Glutamatergic neuron (in vitro differentiated cells): ENCODE data around the gene MOGAT1. TPM values are rescaled to one million over a fixed set of nuclear protein-coding genes. Genes with fewer than 3 reads are reported as not detected.

Experiments used
- DNase-seq: peaks from one replicate; pipeline ENCODE4 v3.0.0; 2022
- H3K27ac Mint-ChIP-seq: one replicate; pipeline ENCODE4 v1.8.0; 2020; ENCODE audit warnings: mild to moderate bottlenecking, mixed read lengths, inconsistent platforms; ENCODE audit not compliant: unreplicated experiment
- H3K27me3 Mint-ChIP-seq: one replicate; pipeline ENCODE4 v1.8.0; 2020; ENCODE audit warnings: mild to moderate bottlenecking, moderate library complexity, mixed read lengths, inconsistent platforms; ENCODE audit not compliant: unreplicated experiment
- H3K36me3 Mint-ChIP-seq: one replicate; pipeline ENCODE4 v1.8.0; 2020; ENCODE audit warnings: mild to moderate bottlenecking, mixed read lengths, inconsistent platforms; ENCODE audit not compliant: unreplicated experiment
- H3K4me1 Mint-ChIP-seq: one replicate; pipeline ENCODE4 v1.8.0; 2020; ENCODE audit warnings: mild to moderate bottlenecking, low read depth, mixed read lengths, inconsistent platforms; ENCODE audit not compliant: unreplicated experiment
- H3K4me3 Mint-ChIP-seq: one replicate; pipeline ENCODE4 v1.8.0; 2020; ENCODE audit warnings: mild to moderate bottlenecking, mixed read lengths, inconsistent platforms; ENCODE audit not compliant: unreplicated experiment
- H3K9me3 Mint-ChIP-seq: one replicate; pipeline ENCODE4 v1.8.0; 2020; ENCODE audit warnings: mild to moderate bottlenecking, moderate library complexity, mixed read lengths, inconsistent platforms; ENCODE audit not compliant: unreplicated experiment
- total RNA-seq: library from RNA; stranded (reverse); fragmentation: NEBNext Ultra II Directional; extraction: Animal tissue kit (Norgen Biotek cat#: 25700); gene quantifications from one replicate; pipeline ENCODE4 v1.2.1, GENCODE V29; 2021; ENCODE audit not compliant: unreplicated experiment
- TF ChIP-seq, protein P1 (sequence below): fragments of 200-600 bp; sonication (generic); IDR thresholded peaks from one replicate; pipeline ENCODE4 v1.5.0; 2021; ENCODE audit not compliant: partially characterized antibody, unreplicated experiment

Gene MOGAT1
- total RNA-seq, 1 donor from 2014 or later: not detected

DNA sequence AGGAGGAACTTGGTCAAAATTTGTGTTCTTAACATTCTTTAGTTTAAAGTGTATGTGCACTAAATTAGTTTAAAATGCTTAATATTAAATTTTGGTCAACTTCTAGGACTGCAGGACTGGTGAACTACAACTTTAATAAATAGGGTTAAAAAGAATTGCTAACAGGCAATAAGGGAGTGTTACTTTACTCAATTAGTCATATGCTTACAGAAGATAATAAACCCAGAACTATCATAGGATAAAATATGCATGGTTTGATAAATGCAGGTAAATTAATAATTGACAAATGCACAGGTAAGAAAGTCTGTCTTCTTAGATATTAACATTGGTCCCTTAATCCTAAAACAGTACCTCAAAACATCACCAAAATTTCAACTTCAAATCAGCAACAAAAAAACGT is 36.2 kb upstream of the MOGAT1 start:
- Mint-ChIP-seq H3K4me3 (no peak overlapping the region), H3K27ac (no peak overlapping the region), H3K27me3 (no peaks in the 10 kb centered on the region), H3K4me1 (no peaks in the 10 kb centered on the region), H3K36me3 (no peaks in the 10 kb centered on the region), H3K9me3 (peaks cover 1% of the 10 kb centered on the region)
- TF ChIP-seq, protein P1, sequence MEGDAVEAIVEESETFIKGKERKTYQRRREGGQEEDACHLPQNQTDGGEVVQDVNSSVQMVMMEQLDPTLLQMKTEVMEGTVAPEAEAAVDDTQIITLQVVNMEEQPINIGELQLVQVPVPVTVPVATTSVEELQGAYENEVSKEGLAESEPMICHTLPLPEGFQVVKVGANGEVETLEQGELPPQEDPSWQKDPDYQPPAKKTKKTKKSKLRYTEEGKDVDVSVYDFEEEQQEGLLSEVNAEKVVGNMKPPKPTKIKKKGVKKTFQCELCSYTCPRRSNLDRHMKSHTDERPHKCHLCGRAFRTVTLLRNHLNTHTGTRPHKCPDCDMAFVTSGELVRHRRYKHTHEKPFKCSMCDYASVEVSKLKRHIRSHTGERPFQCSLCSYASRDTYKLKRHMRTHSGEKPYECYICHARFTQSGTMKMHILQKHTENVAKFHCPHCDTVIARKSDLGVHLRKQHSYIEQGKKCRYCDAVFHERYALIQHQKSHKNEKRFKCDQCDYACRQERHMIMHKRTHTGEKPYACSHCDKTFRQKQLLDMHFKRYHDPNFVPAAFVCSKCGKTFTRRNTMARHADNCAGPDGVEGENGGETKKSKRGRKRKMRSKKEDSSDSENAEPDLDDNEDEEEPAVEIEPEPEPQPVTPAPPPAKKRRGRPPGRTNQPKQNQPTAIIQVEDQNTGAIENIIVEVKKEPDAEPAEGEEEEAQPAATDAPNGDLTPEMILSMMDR: no peak
- DNase-seq: no peak

DNA sequence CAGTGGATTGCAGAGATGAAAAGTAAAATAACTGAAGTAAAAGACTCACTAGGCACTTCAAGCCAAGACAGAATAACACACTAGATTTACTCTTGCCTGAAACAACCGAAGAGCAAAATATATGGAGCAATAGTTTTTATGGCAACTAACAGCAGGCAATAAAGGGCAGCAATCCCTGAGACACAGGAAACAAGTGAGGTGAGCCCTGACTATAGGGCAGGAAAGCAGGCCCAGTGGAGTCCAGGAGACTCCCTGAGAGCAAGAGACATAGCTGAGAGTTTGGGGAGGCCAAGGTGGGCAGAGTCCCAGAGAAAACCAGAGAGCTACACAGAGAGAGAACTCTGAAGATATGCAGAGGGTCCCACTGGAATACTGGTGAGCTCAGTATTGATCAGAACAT is 34.4 kb upstream of the MOGAT1 start:
- Mint-ChIP-seq H3K27me3 (no peaks in the 10 kb centered on the region), H3K27ac (no peak overlapping the region), H3K4me1 (no peaks in the 10 kb centered on the region), H3K4me3 (no peak overlapping the region), H3K9me3 (peaks cover 1% of the 10 kb centered on the region), H3K36me3 (no peaks in the 10 kb centered on the region)
- TF ChIP-seq, protein P1: no peak
- no peak for DNase-seq

DNA sequence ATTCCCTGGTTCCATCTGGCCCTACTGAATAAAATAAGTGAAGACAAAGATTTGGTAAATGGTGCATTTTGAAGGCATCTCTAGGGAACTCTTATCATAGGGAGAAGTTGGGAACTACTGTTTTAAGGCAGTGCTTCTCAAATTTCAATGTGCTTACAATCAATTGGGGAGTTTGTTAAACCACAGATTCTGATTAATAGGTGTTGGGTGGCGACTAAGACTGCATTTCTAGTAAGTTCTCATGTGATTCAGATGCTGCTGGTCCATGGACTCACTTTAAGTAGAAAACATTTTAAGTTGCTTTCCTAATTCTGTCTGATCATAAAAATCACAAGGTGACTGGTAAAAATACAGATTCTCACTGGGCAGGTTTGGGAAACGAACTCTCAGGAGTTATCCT is 30.1 kb upstream of the MOGAT1 start:
- H3K4me3 Mint-ChIP-seq: no peak overlapping the region
- no peaks in the 10 kb centered on the region for H3K27me3 Mint-ChIP-seq
- no peaks in the 10 kb centered on the region for H3K36me3 Mint-ChIP-seq
- TF ChIP-seq, protein P1: no peak
- no peak for DNase-seq
- no peak overlapping the region for H3K27ac Mint-ChIP-seq
- peaks cover 1% of the 10 kb centered on the region for H3K9me3 Mint-ChIP-seq
- no peaks in the 10 kb centered on the region for H3K4me1 Mint-ChIP-seq

DNA sequence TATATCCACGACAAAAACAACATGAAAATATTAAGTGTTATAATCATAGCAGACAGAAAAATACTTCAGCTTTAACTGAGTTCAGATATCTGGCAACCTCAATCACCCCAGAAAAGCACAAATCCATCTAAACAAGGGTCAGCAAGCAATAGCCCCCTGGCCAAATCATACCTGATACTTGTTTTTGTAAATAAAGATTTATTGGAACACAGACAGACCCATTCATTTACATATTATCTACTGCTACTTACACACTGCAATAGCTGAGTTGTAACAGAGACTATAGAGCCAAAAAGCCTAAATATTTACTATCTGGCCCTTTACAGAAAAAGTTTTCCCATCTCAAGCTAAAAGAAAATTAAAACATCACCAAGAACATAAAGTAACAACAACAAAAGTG is 28.3 kb upstream of the MOGAT1 start:
- no peaks in the 10 kb centered on the region for H3K27me3 Mint-ChIP-seq
- no peak for DNase-seq
- no peaks in the 10 kb centered on the region for H3K4me1 Mint-ChIP-seq
- TF ChIP-seq, protein P1: no peak
- no peak overlapping the region for H3K4me3 Mint-ChIP-seq
- H3K9me3 Mint-ChIP-seq: no peaks in the 10 kb centered on the region
- no peak overlapping the region for H3K27ac Mint-ChIP-seq
- H3K36me3 Mint-ChIP-seq: no peaks in the 10 kb centered on the region

DNA sequence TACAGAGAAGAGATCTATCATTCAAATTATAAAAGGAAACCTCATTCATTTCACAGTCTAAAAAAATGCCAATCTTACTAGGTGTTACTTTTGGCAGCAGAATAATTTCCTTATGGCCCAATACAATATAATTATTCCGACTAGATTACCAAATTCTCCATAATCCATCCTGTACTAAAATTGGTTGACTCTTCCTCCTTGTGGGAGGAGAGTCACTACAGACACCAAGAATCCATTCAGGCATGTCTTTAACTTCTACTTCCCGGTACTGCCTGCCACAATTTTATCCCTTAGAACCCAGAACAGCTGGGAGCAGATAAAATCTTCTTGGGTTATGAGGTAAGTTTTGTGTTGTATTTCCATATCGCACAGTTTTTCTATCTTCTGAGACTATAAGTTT is 25.4 kb upstream of the MOGAT1 start:
- DNase-seq: no peak
- TF ChIP-seq, protein P1: no peak
- H3K9me3 Mint-ChIP-seq: no peaks in the 10 kb centered on the region
- no peak overlapping the region for H3K27ac Mint-ChIP-seq
- H3K4me3 Mint-ChIP-seq: no peak overlapping the region
- H3K27me3 Mint-ChIP-seq: no peaks in the 10 kb centered on the region
- no peaks in the 10 kb centered on the region for H3K36me3 Mint-ChIP-seq
- H3K4me1 Mint-ChIP-seq: no peaks in the 10 kb centered on the region
